GM18507 (cell line): Measurements from ENCODE around the gene CHMP1B.
A peak's percentile ranks its signal among the peaks of the same experiment; 100 is the strongest.

Source experiments
- DNase-seq: peaks from one replicate; pipeline ENCODE4 v3.0.0; 2011; ENCODE audit warnings: low read depth; ENCODE audit not compliant: insufficient read length; ENCODE audit errors: extremely low spot score
- FAIRE-seq: peaks from 2 replicates; lab custom pipeline; 2011; peaks lifted over from hg19 to GRCh38; lab: Jason Lieb, UNC

The CHMP1B gene

GRCh38 chr18:11862468-11863137 is 11.4 kb downstream of the CHMP1B start:
- no peak for FAIRE-seq
- DNase-seq = no peak

- FAIRE-seq (no peak), DNase-seq (no peak)
These were observed 13.3 kb downstream of the CHMP1B start for GRCh38 chr18:11864471-11864870.

DNA sequence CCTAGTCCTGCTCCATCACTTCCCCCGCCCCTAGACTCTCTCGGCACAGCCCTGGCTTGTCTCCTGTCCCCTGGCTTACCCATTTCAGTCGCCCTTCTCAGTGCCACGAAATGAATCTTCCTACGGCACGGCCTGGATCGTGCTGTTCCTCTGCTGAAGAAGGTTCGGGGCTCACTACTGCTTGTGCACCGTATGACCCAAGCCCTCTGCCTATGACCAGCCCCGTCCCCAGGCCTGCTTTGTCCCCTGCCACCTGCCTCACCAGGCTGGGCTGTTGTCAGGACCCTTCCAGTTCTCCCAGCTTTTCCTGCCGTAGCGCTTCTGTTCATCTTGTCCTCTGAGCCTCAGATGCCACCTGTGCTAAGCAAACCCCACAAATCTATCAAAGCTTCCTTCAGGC is 13.9 kb downstream of the CHMP1B start:
- FAIRE-seq = no peak

DNA sequence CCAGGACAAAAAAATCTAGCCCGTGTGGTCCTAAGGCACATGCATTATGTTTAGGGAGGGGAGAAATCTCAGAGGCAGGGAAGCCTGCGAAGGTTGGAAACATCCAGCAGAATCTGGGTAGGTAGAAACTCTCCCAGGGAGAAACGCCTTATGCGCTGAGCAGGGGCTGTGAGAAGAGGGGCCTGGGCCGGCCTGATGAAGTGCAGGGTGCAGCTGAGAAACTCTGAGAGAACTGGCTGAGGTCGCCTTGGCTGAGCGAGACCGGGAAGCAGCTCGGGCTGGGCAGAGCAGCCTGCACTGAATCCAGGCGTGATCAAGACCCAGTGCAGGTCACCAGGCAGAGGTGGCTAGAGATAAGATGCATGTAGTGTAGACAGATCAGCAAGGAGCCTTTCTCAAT is 15.1 kb downstream of the CHMP1B start:
- FAIRE-seq (no peak), DNase-seq (no peak)

More for the DNA sequence above, 13.9 kb downstream of the CHMP1B start:
- no peak for DNase-seq

GRCh38 chr18:11866764-11867163 is 15.6 kb downstream of the CHMP1B start:
- FAIRE-seq (no peak), DNase-seq (no peak)

DNA sequence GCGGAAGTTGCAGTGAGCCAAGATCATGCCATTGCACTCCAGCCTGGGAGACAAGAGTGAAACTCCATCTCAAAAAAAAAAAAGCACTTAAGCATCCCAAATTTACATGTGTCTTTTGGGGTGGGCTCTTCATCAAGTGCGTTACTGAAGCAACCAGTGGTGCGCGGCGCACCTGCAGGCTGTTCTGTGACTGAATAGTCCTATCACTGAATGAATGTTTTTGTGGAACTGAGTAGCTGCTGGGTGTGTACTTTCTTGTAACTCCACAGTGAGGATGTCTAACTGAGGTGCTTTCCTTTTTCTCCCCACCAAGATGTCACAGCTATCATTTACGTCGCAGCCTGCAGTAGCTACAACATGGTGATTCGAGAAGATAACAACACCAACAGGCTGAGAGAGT is 17.0 kb downstream of the CHMP1B start:
- no peak for FAIRE-seq

DNA sequence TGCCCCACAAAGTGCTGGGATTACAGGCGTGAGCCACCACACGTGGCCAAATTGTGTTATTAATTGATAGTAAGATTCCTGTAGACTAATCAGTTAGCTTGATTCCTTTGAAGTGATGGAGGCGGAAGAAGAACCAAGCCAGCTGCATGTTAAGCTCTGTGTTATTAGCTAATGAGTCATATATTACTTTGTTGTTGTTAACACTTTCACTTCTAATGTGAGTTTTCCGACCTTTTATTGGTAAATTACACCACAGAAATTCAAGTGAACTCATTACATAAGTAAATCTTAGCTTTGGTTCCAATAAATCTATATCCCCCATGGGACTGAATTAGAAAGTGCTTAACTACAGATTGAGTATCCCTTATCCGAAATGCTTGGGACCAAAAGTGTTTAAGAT is 20.3 kb downstream of the CHMP1B start:
- FAIRE-seq = peak; percentile 68
- DNase-seq = no peak

More for the DNA sequence above, 17.0 kb downstream of the CHMP1B start:
- DNase-seq = no peak

GRCh38 chr18:11872479-11873136 is 21.4 kb downstream of the CHMP1B start:
- FAIRE-seq = peak; percentile 47

GRCh38 chr18:11873670-11874340 is 22.6 kb downstream of the CHMP1B start:
- DNase-seq (no peak), FAIRE-seq (no peak)

More at GRCh38 chr18:11872479-11873136, 21.4 kb downstream of the CHMP1B start:
- no peak for DNase-seq

DNA sequence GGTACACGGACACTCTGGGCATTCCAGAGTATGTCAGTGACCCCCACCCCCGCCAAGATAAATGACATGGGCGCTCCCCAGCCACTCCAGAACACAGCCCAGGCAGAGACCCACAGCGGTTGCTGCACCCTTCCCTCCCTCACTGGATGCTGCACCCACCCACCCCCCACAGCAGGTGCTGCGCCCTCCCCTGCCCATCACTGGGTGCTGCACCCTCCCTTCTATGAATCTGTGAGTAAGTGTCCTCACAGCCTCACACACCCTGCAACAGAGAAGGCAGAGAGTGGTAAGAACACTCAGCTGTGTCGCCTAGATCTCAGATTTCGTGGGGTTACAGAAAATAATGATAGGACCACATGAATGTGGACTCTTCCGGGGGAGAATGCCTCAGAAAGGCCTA is 23.5 kb downstream of the CHMP1B start:
- DNase-seq (no peak), FAIRE-seq (no peak)

DNA sequence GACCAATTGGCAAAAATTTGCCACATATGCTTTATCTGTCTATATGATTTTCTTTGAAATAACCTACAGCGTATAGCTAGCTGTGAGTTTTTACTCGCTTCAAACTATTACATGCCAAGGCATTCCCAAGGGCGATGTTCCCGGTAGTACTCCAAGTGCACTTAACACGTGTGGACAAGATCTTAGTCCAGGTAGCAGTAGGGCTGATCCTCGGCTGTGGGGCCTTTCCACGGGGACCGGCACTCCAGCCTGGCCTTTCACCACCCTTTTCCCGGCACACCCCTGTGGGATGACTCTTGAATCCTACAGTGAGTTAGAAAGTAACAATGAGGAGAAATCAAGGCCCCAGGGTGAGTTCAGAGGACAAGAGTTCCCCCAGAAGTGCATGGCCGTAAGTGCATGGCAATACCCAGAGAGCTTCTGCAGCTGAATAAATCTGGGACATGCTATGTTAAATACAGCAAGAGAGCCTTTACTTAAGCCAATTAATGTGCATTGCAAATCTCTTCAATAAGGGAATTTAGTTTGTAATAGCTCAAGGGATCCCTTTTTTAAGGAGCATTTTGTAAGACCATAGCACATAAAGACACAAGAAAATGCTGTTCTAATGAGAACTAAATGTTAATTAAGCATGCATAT is 26.4 kb downstream of the CHMP1B start:
- DNase-seq (no peak), FAIRE-seq (no peak)

DNA sequence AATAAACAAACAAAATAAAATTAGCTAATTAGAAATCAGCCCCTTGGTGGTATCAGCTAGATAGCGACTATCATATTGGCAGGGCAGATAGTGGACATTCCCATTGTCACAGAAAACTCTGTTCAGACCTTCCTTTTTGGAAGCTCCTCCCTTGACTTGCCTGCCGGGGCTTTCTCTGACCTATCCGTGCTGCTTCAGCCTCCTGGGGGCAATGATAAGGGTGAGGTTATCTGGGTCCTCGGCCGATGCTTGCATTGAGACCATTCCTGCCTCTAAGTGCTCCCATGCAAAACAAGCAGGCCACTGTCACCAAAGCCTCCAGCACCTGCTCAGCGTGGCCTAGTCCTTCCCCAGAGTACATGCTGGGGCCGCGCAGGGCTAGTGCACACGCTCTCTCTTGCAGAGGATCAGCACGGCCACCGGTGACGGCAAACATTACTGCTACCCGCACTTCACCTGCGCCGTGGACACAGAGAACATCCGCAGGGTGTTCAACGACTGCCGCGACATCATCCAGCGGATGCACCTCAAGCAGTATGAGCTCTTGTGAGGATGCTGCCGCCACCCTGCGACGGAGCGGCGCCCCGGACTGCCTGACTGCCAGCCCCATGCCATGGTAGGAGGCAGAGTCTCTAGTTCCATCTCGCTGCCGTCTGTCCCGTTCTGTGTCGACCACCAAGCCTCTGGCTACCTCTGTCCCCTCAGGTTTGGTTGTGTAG is 29.5 kb downstream of the CHMP1B start:
- FAIRE-seq (no peak), DNase-seq (no peak)

- DNase-seq (no peak), FAIRE-seq (no peak)
These were observed 31.4 kb downstream of the CHMP1B start for GRCh38 chr18:11882636-11883035.

- DNase-seq = peak; percentile 25
- peak; percentile 44 for FAIRE-seq
These were observed 31.9 kb downstream of the CHMP1B start for GRCh38 chr18:11883153-11883552.

GRCh38 chr18:11884396-11885030 is 33.3 kb downstream of the CHMP1B start:
- no peak for FAIRE-seq
- no peak for DNase-seq

DNA sequence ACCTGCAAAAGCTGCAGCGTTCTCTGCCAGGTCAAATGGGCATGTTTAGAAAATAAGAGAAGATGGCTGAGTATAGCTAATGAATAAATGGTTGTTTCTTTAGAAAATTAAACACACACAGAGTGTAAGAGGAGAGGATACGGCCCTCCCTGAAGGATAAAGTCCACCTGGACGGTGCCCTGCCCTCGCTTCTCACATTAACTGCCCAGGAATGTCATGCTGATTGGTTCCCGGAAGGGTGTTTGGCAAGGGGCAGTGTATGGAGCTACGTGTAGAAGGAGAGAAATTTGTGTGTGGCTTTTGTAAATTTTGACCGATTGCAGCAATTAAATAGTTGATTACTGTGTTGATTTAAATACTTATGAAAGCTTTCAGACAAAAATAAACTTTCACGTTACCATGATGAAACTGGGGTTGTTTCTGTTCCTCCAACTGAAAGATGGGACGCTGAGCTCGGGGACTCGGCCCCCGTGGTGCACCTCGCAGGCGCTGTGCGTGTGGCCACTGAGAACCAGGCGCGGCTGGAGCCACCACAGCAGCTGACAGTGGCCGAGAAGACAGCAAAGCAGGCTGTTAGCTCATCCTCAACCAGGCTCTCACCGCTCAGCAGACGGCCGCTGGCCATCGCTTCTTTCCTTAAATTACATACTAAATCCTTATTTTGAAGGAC is 34.2 kb downstream of the CHMP1B start:
- DNase-seq (no peak), FAIRE-seq (no peak)

DNA sequence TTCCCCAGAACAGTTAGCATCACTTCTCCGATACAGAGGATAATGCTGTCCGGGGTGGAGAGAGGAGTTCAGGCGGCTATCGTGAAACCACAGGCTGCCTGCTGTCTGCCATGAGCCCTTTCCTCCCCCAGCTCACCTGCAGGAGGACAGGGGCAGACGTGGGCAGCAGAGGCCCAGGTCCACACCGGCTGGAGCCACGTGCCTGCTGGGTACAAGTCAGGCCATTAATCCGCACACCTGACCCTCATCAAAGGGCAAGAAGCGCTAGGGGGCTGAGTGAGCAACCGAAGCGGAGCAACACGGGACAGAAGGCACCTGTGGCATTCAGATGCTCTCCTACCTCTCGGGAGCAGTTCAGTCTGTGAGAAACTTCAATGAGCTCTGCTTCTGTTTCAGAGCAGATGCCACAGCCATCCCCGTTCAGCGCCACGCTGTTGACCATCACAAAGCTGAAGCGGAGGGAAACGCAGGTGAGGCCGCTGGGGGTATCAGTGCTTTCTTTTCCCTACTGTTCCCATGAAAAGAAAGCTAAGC is 35.4 kb downstream of the CHMP1B start:
- FAIRE-seq = no peak
- no peak for DNase-seq

DNA sequence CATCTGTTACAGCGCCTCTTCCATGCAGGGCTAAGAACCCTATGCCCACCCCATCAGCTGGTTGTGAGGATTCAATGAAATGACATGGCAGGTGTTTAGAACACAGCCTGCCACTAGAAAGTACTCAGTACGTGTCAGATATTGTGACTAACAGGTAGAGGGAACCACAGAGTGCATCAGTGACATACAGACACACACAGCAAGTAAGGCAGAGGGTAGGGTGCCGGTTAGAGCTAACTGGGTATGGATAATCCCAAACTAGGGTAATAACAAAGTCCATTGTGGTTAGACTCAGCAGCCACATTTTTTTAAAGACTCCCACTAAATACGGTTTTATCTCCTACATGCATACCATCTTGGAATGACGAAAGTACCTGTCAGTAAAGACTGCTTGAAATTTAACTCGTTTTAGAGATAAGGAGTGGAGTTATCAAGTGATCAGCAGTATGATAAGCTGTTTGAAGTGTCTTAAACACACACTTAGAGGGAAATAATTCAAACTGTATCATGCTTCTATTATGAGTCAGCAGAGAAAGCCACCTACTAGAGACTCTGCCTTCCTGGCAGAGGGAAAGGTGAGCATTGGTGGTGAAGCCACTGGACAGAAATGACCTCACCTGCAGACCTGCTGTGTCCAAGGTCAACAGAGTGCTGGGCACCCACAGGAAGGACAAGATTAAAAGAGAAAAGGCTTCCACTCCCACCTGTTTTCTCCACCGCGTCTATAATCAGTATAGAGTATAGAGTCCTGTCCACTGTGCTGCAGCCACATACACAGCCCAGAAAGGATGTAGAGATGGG is 36.3 kb downstream of the CHMP1B start:
- DNase-seq (no peak), FAIRE-seq (no peak)
